Fibroblast of lung (primary cell): ENCODE data around the gene ZC3H12C.

Experiments used
- EZH2 ChIP-seq: IDR thresholded peaks from 2 replicates; pipeline ENCODE4 v1.5.1; 2012; ENCODE audit warnings: low read length, control low read depth, mild to moderate bottlenecking; ENCODE audit errors: missing control alignments
- TF ChIP-seq, protein P1 (sequence below), 2 donors: IDR thresholded peaks in 1 of 2; conservative IDR thresholded peaks in 1 of 2; 1 replicate in 1 of 2; 2 replicates in 1 of 2; pipeline ENCODE4 v1.5.1; 2011 to 2012; ENCODE audit warnings: low read length in 2 of 2, control low read depth in 1 of 2, inconsistent platforms in 1 of 2, low read depth in 1 of 2, mild to moderate bottlenecking in 1 of 2

DNA sequence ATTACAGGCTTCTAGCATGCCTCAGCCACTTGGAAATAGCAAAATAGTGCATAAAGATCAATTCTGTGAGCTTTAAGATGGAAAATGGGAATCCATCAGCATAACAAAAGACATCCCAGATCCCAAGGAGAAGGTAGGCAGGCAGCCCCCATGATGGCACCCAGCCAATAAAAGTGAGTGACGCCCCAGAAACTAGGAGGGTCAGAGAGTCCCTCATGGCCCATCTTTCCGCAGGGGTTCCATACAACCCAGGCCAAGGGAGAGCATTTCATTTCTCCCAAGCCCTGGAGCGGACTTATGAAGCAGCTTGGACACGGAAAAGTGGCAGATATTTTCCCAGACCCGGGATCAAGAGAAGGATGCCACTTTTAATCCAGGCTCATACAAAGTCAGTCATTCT, 93.3 kb downstream of the ZC3H12C start:
- TF ChIP-seq EZH2 = no peak
- TF ChIP-seq, protein P1, sequence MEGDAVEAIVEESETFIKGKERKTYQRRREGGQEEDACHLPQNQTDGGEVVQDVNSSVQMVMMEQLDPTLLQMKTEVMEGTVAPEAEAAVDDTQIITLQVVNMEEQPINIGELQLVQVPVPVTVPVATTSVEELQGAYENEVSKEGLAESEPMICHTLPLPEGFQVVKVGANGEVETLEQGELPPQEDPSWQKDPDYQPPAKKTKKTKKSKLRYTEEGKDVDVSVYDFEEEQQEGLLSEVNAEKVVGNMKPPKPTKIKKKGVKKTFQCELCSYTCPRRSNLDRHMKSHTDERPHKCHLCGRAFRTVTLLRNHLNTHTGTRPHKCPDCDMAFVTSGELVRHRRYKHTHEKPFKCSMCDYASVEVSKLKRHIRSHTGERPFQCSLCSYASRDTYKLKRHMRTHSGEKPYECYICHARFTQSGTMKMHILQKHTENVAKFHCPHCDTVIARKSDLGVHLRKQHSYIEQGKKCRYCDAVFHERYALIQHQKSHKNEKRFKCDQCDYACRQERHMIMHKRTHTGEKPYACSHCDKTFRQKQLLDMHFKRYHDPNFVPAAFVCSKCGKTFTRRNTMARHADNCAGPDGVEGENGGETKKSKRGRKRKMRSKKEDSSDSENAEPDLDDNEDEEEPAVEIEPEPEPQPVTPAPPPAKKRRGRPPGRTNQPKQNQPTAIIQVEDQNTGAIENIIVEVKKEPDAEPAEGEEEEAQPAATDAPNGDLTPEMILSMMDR (conservative IDR thresholded peaks at IDR 0.05 in 1 of 2, IDR thresholded peaks at IDR 0.05 in 1 of 2; ENCODE audit: low read depth in 1 of 2, low read length in 2 of 2) = no peak
